OCI-LY3 (cell line): ENCODE measurements around the gene MOCS2.

Experiments
- H2AFZ ChIP-seq: fragments of 200-600, 300-600 bp; shearing (Covaris generic); 2 replicates; pipeline ENCODE4 v1.6.0; 2014; ENCODE audit warnings: antibody characterized with exemption, low read depth, low read length
- H3K27ac ChIP-seq: fragments of 200-600, 300-600 bp; sonication (generic); 2 replicates; pipeline ENCODE4 v1.5.1; 2014; ENCODE audit warnings: mild to moderate bottlenecking, low read length, moderate library complexity, mixed read lengths
- H3K27me3 ChIP-seq: fragments of 200-600, 300-600 bp; sonication (generic); 2 replicates; pipeline ENCODE4 v1.6.1; 2014; ENCODE audit warnings: low read depth, low read length, mixed read lengths
- H3K36me3 ChIP-seq: fragments of 200-600, 300-600 bp; sonication (generic); replicated peaks from 2 replicates; pipeline ENCODE3; 2014; ENCODE audit warnings: low read depth, low read length, mixed read lengths
- H3K4me1 ChIP-seq: fragments of 300-600, 200-600 bp; sonication (generic); 2 replicates; pipeline ENCODE4 v1.6.1; 2014; ENCODE audit warnings: low read length, mixed read lengths
- H3K4me2 ChIP-seq: fragments of 200-600, 300-600 bp; sonication (generic); 2 replicates; pipeline ENCODE4 v1.6.1; 2014; ENCODE audit warnings: low read length, mixed read lengths
- H3K4me3 ChIP-seq: fragments of 300-600, 200-600 bp; sonication (generic); 2 replicates; pipeline ENCODE4 v1.5.1; 2014; ENCODE audit warnings: antibody characterized with exemption, mild to moderate bottlenecking, low read length, moderate library complexity
- H3K79me2 ChIP-seq: fragments of 300-600, 200-600 bp; shearing (Covaris generic); 2 replicates; pipeline ENCODE4 v1.6.1; 2014; ENCODE audit warnings: mild to moderate bottlenecking, low read length, mixed read lengths
- H3K9ac ChIP-seq: fragments of 300-600, 200-600 bp; shearing (Covaris generic); 2 replicates; pipeline ENCODE4 v1.6.0; 2014; ENCODE audit warnings: mild to moderate bottlenecking, low read length, moderate library complexity
- H3K9me3 ChIP-seq: fragments of 200-600, 300-600 bp; shearing (Covaris generic); 2 replicates; pipeline ENCODE4 v1.6.1; 2014; ENCODE audit warnings: low read length, mixed read lengths; ENCODE audit not compliant: insufficient read depth
- H4K20me1 ChIP-seq: fragments of 200-600, 300-600 bp; sonication (generic); 2 replicates; pipeline ENCODE4 v1.6.1; 2016; ENCODE audit warnings: low read length, mixed read lengths; ENCODE audit not compliant: insufficient read depth
- CTCF ChIP-seq: fragments of 200-600, 300-600 bp; sonication (generic); IDR thresholded peaks from 2 replicates; pipeline ENCODE4 v1.5.1; 2014; ENCODE audit warnings: antibody characterized with exemption, low read length, low read depth
- EZH2phosphoT487 ChIP-seq: fragments of 200-600 bp; shearing (Covaris generic); IDR thresholded peaks from 2 replicates; pipeline ENCODE4 v1.6.1; 2018; ENCODE audit warnings: antibody characterized with exemption, mixed run types, low read depth

Gene MOCS2

GRCh38 chr5:53066088-53066487 lies 43.5 kb downstream of the MOCS2 start:
- no peak overlapping the region for H3K27ac ChIP-seq
- no peaks in the 10 kb centered on the region for H3K27me3 ChIP-seq
- H3K4me2 ChIP-seq = no peak overlapping the region
- H3K4me3 ChIP-seq = no peak overlapping the region
- H3K79me2 ChIP-seq = no peaks in the 10 kb centered on the region
- no peaks in the 10 kb centered on the region for H4K20me1 ChIP-seq
- no peak for TF ChIP-seq EZH2phosphoT487
- no peak for TF ChIP-seq CTCF
- H3K36me3 ChIP-seq = peaks cover 38% of the 10 kb centered on the region
- no peak overlapping the region for H3K9ac ChIP-seq
- no peak overlapping the region for H2AFZ ChIP-seq
- H3K9me3 ChIP-seq = no peaks in the 10 kb centered on the region
- no peaks in the 10 kb centered on the region for H3K4me1 ChIP-seq

GRCh38 chr5:53063791-53064190 lies 45.8 kb downstream of the MOCS2 start:
- Histone ChIP-seq H3K9ac (no peak overlapping the region), H4K20me1 (no peaks in the 10 kb centered on the region), H3K36me3 (peaks cover 41% of the 10 kb centered on the region), H3K4me3 (no peak overlapping the region), H3K9me3 (no peaks in the 10 kb centered on the region), H3K27me3 (no peaks in the 10 kb centered on the region), H3K4me2 (no peak overlapping the region), H2AFZ (no peak overlapping the region), H3K4me1 (no peaks in the 10 kb centered on the region), H3K27ac (no peak overlapping the region), H3K79me2 (no peaks in the 10 kb centered on the region)
- TF ChIP-seq CTCF (no peak), EZH2phosphoT487 (no peak)

GRCh38 chr5:53063176-53063575 lies 46.4 kb downstream of the MOCS2 start:
- Histone ChIP-seq H3K9me3 (no peaks in the 10 kb centered on the region), H2AFZ (no peak overlapping the region), H3K79me2 (no peaks in the 10 kb centered on the region), H3K9ac (no peak overlapping the region), H3K27ac (no peak overlapping the region), H3K4me2 (no peak overlapping the region), H3K4me1 (no peaks in the 10 kb centered on the region), H4K20me1 (no peaks in the 10 kb centered on the region), H3K27me3 (no peaks in the 10 kb centered on the region), H3K4me3 (no peak overlapping the region), H3K36me3 (peaks cover 42% of the 10 kb centered on the region)
- TF ChIP-seq CTCF (no peak), EZH2phosphoT487 (no peak)

- Histone ChIP-seq H3K4me3 (no peak overlapping the region), H3K9ac (no peak overlapping the region), H3K9me3 (no peaks in the 10 kb centered on the region), H4K20me1 (no peaks in the 10 kb centered on the region), H3K36me3 (peaks cover 22% of the 10 kb centered on the region), H3K4me2 (no peak overlapping the region), H3K4me1 (no peaks in the 10 kb centered on the region), H3K27ac (no peak overlapping the region), H2AFZ (no peak overlapping the region), H3K27me3 (no peaks in the 10 kb centered on the region), H3K79me2 (no peaks in the 10 kb centered on the region)
- TF ChIP-seq CTCF = no peak
- TF ChIP-seq EZH2phosphoT487 = no peak
Measured at GRCh38 chr5:53059281-53059680, 50.3 kb downstream of the MOCS2 start.
